Cerebellar nuclear complex (tissue), 1 donor: Measurements from ENCODE around the gene SLC4A9.

Source experiments
- DNase-seq, 2 experiments: peaks; one replicate each; lab custom pipeline; 2025; lab: John Stamatoyannopoulos, UW

The SLC4A9 gene, protein sequence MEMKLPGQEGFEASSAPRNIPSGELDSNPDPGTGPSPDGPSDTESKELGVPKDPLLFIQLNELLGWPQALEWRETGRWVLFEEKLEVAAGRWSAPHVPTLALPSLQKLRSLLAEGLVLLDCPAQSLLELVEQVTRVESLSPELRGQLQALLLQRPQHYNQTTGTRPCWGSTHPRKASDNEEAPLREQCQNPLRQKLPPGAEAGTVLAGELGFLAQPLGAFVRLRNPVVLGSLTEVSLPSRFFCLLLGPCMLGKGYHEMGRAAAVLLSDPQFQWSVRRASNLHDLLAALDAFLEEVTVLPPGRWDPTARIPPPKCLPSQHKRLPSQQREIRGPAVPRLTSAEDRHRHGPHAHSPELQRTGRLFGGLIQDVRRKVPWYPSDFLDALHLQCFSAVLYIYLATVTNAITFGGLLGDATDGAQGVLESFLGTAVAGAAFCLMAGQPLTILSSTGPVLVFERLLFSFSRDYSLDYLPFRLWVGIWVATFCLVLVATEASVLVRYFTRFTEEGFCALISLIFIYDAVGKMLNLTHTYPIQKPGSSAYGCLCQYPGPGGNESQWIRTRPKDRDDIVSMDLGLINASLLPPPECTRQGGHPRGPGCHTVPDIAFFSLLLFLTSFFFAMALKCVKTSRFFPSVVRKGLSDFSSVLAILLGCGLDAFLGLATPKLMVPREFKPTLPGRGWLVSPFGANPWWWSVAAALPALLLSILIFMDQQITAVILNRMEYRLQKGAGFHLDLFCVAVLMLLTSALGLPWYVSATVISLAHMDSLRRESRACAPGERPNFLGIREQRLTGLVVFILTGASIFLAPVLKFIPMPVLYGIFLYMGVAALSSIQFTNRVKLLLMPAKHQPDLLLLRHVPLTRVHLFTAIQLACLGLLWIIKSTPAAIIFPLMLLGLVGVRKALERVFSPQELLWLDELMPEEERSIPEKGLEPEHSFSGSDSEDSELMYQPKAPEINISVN

DNA sequence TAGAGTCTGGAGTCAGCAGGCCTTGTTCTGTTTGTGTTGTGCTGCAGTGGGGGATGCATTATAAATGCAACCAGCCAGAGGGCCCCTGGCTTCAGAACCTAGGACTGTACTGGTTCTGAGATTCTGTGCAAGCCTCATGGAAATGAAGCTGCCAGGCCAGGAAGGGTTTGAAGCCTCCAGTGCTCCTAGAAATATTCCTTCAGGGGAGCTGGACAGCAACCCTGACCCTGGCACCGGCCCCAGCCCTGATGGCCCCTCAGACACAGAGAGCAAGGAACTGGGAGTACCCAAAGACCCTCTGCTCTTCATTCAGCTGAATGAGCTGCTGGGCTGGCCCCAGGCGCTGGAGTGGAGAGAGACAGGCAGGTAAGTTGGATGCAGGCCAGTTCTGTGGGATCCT lies at the start of gene SLC4A9:
Gene SLC4A9, plus strand, starts transcription at position 94 of the 400 bp plus-strand sequence. Its CDS starts 43 bp downstream, at position 137.
- DNase-seq, result no peak

DNA sequence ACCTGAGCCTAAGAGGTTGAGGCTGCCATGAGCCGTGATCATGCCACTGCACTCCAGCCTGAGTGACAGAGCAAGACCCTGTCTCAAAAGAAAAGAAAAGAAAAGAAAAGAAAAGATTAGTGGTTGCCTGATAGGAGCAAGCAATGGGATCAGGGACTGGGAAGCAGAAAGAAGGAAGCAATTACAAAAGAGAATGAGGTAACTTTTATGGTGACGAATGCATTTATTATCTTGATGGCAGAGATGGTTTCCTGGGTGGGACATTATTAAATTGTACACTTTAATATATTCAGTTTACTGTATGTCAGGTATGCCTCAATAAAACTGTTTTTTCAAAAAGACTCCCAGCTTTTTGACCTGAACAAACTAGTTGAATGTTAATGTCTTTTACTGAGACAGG lies 49.6 kb upstream of the SLC4A9 start:
- DNase-seq, result no peak

DNA sequence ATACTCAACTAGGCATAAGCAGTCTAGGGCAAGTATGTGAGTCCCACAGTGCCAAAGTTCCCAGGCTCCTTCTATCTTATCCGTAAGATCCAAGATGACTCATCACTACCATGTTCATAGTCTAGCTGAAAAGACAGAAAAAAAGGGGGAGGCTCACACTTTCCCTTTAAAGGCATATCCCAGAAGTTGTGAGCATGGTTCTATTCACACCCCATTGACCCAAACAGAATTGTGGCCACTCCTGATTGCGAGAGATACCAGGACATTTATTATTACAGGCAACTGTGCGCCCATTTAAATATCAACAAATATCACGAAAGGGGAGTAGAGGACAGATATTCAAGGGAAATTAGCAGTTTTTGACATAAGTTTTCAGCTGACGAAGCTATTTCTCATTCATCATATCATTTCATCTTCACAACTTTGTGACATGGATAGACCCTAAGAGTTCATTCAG lies 49.0 kb upstream of the SLC4A9 start:
- no peak for DNase-seq

DNA sequence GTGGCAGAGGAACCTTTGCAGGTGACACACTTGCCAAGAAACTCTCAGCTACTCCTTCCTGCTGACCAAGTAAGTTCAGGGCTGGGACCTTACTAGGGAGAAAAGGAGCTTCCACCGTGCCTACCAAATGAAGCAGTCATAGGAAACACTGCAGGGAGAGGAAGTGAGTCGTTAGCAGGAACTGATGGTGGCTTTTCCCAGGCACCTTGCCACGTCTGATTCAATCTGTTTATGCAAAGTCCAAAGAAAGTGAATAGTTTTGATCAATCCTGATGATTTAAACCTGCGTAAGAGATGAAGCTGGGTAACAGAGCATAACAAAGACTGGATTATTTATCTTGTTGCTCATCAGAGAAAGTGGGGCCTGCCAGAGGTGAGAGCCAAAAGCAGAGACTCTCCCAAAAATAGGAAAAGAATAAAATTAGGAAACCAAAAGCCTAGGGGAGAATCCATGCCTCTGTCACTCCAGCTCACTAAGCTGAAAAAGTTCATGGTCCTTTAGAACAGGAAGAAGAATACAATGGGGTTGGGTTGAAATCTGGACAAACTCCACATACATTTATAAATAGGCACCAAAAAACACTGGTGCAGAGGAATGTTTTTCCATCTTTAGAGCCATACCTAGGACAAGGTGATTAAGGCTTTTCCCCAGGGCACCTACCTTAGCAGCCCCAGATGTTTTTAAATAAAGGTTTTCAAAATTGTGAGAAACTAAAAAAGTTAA lies 47.8 kb upstream of the SLC4A9 start:
- DNase-seq, result no peak

DNA sequence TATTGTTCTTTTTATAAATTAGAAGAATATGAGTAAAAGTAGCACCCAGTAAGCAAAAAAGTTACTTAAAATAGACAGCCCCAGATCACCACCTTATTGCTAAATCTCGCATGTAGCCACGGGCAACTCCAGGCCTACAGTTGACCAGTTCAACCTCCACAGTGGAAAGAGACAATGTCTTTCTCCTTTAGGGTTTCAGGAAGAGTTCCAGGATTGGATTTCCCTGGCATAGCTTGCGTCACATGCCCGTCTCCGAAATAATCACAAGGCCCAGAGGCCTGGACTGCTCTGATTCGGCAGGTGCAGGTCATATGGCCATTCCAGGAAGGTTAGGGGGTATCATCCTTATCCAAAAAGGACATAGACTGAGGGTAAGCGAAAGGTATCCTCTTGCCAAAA lies 47.2 kb upstream of the SLC4A9 start:
- DNase-seq, result no peak

DNA sequence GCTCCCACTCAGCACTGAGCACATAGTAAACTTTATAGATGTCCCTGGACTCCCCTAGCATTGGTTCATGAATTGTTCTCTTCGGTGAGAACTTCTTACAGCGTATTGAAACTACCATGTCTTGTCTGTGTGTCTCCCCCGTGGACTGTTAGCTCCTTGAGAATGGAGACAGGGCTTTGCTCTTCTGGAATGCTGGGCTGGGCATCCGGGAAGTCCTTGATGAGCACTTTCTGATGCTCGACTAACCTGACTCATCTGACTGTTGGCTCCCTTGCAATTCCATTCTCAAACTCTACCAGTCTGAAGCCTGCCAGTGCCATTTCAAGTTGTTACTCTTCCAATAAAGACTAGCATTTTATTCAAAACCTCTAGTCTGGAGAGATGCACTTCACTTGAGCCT lies 42.1 kb upstream of the SLC4A9 start:
- DNase-seq, result no peak

DNA sequence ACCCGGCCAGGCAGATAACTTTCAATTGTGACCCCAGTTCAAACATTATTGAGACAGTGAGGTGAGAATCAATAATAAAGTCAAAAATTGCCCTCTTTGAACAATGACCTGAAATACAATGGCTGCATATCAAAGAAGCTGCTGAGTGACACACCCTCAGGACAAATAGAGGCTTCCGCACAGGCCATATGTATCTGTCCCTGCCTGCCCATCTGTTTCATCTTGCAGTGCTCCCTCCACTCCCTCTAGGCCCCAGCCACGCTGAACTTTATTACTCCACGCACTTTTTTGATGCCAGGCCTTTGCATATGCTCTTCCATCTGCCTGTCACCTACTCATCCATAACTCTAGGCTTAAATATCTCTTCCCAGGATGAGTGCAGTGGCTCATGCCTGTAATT lies 41.2 kb upstream of the SLC4A9 start:
- no peak for DNase-seq

DNA sequence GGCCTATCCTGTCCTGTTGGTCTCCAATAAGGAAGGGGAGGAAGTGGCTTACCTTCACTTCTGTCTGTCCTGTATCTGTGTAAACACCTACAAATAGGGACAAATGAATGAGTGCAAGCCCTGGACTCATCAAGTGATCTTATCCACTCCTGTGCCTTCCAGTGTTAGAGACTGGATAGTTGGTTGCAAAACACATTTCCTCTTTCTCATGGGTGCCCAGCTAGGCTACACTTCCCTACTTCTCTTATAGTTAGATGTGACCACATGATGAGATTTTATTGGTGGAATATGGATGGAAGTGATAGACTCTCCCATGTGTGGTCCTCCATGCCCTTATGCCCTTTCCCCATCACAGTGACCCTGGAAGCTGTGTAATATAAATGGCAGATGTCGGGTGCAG lies 40.2 kb upstream of the SLC4A9 start:
- no peak for DNase-seq

DNA sequence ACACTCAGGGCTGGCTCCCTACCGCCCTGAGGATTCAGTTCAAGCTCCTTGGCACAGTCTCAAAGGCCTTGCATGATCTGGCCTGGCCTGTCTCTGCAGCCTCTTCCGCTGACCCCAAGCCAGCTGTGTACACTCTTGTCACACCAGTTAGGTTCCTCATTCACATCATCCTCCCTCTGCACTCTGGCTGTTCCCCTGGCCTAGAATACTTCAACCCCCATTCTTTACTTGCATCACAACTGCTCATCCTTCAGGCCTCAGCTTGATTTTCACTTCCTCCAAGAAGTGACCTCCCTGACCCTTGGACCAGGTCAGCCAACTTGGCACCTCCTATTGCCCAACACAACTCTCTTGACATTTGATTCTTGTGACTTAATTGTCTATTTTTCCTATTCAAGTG lies 38.2 kb upstream of the SLC4A9 start:
- no peak for DNase-seq

DNA sequence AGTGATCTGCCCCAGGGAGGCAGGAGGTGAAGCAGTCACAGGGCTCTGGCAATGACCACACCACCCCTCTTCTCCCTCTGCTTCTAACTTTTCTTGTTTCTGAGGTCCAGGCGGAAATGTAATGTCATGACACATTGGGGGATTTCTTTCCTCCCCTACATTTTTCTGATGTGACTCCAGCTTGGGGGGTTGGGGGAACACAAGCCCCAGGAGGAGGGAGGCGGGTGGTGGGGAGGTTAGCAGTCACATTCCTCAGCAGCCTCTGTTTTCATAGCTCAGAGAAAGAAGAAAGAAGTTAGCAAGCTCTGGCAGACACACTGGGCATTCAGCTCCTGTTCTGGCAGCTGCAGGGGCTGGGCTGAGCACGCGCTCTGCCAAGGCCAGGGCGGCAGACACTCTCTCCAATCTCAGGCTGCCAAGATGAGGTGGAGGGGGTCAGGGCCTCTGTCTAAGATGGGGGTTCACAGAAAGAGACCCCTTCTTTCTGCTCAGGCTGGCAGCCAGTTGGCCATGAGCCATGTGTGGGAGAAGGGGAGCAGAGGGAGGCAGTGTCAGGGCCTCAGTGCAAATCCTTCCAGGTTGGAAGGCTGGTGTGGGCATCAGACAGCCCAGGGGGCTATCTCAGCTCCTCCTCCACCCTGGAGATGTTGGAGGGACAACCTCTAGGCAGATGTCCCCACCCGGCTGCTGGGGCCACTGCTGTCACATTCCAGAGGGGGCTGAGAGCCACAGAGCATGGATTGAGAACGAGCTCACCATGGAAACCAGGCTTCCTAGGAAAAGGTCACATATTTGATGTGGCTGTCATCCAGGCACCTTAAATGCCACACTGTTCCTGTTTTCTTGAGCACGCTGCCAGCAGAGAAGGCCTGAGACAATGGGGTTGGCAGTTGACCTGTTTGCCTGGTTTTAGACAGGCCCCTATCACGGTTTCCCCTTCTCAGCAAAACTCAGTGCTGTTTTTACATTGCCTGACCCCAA lies 37.0 kb upstream of the SLC4A9 start:
- no peak for DNase-seq

DNA sequence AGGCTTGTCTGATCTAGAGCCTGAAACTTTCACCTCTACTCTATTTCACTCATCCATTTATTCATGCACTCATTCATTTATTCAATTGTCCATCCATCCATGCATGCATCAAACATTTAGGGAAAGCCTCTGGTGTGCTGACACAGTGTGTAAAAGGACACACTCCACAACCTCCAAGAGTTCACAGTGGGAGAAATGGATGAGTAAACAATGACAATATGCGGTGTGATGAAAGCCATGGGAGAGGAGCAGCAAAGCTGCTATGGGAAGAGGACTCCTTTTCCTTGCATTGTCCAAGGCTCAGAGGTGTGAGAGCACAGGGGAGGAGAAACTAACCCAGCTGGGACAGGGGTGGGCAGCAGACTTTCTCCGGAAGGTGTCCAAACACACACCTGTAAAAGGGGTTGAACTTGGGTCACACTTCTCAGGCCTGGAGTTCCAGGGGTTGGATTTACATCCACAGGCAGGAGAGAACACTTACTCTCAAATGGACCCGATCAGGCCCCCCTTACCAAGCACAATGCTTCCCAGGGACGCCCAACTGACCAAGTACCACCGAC lies 35.9 kb upstream of the SLC4A9 start:
- no peak for DNase-seq

DNA sequence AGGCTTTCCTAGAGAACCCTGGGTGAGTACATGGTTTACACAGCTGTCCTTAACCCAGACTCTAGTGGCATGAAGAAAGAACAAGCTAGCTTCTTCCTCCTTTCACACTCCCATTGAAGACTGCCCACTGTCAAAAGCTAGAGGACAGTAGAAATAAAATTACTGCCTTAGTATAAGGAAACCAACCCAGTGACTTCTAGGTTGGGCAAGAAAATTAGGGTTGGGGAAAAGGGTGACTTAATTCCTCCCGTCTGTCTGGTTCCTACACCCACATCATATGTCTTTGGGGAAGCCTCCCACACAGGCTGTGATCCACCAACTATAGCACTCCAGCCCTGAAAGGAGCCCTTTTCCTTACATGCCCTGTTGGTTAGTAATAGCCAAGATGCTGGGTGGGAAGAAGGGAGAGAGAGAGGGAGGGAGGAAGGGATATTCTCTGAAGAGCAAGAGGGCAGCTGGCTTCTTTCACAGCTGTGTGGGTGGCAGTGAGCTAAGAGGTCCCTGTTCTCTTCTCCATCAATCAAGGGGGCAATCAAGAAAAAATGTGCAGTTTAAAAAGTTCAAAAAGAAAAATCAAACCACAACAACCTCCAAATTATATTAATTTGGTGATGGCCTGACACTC lies 35.3 kb upstream of the SLC4A9 start:
- DNase-seq, result no peak

DNA sequence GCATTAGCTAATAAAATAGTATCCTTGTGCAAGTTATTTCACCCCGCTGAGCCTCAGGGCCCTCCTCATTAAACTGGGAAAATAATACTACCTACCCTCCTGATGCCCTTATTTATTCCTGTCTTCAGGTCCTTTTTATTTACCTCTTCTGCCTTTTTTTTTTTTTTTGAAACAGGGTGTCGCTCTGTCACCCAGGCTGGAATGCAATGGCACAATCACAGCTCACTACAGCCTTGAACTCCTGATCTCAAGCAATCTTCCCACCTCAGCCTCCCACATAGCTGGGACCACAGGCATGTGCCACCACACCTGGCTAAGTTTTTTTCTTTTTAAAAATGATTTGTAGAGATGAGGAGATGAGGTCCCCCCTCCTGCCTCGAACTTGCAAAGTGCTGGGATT lies 34.5 kb upstream of the SLC4A9 start:
- DNase-seq, result no peak

DNA sequence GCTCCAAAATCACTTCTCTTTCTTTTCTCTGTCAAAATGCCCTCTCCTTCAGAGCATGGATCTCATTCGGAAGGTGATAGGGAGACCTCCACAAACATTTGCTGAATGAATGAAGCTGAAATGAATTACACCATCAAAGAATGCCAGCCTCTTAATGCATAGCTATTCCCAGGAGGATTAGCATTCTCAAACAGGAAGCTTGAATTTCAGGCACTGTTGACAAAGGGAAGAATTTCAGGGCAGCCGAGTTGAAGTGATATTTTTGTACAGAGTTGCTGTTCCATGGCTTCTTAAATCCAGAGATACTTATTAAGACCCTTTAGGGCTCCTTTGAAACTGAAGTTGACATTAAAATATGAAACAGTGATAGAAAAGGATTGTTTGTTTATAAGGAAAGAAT lies 32.4 kb upstream of the SLC4A9 start:
- DNase-seq, result no peak

DNA sequence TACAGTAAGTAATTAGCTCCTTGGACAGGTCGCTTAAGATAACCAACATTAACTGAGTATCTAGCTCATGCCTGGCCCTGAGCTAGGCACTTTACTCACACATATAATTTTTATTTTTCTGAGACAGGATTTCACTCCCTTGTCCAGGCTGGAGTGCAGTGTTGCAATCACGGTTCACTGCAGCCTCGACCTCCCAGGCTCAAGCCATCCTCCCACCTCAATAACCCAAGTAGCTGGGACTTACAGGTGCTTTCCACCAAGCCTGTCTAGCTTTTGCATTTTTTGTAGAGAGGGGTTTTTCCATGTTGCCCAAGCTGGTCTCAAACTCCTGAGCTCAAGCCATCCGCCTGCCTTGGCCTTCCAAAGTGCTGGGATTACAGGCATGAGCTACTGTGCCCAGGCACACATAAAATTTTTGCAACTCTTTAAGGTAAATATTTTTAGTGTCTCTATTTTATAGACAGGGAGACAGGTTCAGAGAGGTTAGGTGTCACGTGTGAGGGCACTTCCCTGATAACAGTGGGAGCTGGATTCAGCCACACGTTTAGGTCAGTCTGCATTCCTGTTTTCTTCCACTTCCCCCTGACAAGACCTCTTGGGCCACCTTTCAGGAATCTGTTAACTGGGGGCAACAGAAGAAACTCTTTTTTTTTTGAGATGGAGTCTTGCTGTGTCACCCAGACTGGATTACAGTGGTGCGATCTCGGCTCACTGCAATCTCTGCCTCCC lies 31.8 kb upstream of the SLC4A9 start:
- no peak for DNase-seq

DNA sequence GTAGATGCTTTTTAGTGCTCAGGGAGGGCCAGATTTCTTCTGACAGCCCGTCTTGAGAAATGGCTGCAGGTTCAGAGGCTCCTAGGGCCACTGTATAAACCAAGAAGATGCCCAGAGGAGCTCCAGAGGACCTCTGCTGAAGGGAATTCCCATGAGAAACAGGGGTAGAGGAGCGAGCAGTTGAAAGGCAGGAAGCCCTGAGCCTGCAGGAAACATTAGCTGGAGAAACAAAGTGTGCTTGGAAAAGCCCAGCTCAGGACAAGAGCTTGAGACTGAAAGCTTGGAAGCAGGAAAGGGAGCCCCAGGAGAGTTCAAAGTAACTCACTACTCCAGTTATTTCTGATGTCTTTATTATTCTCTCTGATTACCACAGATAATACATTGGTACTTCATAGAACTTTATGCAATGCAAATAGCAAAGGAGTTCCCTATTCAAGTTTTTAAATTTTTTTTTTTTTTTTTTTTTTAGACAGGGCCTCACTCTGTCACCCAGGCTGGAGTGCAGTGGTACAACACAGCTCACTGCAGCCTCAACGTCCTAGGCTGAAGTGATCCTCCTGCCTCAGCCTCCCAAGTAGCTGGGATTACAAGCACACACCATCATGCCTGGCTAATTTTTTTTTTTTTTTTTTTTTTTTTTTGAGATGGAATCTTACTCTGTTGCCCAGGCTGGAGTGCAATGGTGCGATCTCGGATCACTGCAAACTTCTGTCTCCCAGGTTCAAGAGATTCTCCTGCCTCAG lies 30.1 kb upstream of the SLC4A9 start:
- DNase-seq, result no peak

DNA sequence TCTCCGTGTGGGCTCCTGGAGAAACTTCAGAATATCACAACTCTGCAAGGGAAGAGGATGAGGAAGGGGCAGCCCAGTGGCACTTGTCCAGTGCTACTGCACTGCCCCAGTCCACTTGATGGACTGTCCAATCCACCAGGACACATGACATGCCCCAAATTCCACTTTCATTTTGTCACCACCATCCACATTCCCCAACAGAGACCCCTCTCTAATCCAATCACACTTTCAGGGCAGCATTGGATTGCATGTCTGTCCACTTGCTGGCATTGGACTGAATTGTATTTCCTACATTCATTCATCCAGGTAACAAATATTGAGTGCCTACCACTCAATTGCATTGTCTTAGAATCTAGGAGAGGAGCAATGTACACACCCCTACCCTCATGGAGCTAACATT lies 28.4 kb upstream of the SLC4A9 start:
- no peak for DNase-seq

DNA sequence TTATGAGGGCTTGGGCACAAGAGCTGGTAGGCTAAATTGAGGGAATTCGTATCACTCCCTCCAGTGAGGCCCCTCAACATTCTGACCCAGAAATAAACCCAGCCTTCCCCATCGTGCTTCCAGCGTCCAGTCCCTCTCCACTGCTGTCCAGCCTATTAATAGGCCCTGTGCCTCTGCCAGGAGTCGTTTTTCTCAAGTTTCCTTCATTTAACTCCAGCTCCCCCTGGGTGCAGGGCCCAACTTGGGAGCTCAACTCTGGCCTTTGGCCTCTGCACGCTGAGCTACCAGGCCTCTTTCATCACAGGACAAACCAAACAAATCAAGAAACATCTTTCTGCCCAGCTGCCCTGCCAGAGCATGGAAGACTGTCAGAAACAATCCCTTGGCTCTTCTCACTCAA lies 23.6 kb upstream of the SLC4A9 start:
- no peak for DNase-seq

DNA sequence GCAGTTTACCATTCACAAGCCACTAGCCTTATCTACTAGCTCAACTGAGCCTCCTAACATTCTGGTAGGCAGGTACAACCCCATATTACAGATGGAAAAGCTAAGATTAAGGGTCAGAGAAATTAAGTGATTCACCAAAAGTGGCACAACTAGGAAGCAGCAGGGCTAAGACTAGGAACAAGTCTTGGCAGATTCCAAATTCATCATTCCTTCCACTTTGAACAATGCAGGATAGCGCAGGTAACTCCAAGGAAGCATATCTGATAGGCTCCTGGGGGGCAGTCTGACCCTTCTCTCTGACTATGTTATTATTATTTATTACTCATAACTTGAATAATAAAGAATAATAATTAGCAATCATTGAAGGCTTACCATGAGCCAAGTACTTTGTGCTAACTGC lies 22.1 kb upstream of the SLC4A9 start:
- no peak for DNase-seq
